MM.1S (cell line): ENCODE measurements around the gene ANKS1B.

ENCODE experiments used
- DNase-seq: peaks from one replicate; pipeline ENCODE4 v3.0.0-alpha.2; 2015
- H2AFZ ChIP-seq: fragments of 300-600 bp; sonication (generic); 2 replicates; pipeline ENCODE4 v1.6.0; 2016; ENCODE audit warnings: antibody characterized with exemption, low read length
- H3F3A ChIP-seq: fragments of 300-600 bp; sonication (generic); 2 replicates; pipeline ENCODE4 v1.6.1; 2016; ENCODE audit warnings: mild to moderate bottlenecking, antibody characterized with exemption, low read length, moderate library complexity, mixed read lengths; ENCODE audit not compliant: insufficient read depth
- H3K27ac ChIP-seq: fragments of 300-600 bp; sonication (generic); 2 replicates; pipeline ENCODE4 v1.5.1; 2016; ENCODE audit warnings: mild to moderate bottlenecking, low read length
- H3K27me3 ChIP-seq: fragments of 300-600 bp; sonication (generic); replicated peaks from 2 replicates; pipeline ENCODE4 v1.6.0; 2016; ENCODE audit warnings: low read length; ENCODE audit not compliant: insufficient read depth
- H3K36me3 ChIP-seq: fragments of 300-600 bp; sonication (generic); replicated peaks from 2 replicates; pipeline ENCODE4 v1.6.1; 2016; ENCODE audit warnings: mild to moderate bottlenecking, low read length, mixed read lengths; ENCODE audit not compliant: insufficient read depth
- H3K4me1 ChIP-seq: fragments of 300-600 bp; sonication (generic); 2 replicates; pipeline ENCODE4 v1.6.1; 2016; ENCODE audit warnings: low read length, mixed read lengths
- H3K4me2 ChIP-seq: fragments of 300-600 bp; sonication (generic); 2 replicates; pipeline ENCODE4 v1.6.0; 2016; ENCODE audit warnings: low read depth, low read length
- H3K4me3 ChIP-seq: fragments of 300-600 bp; sonication (generic); 2 replicates; pipeline ENCODE4 v1.5.1; 2016; ENCODE audit warnings: low read length, mixed read lengths
- H3K79me2 ChIP-seq: fragments of 300-600 bp; sonication (generic); 2 replicates; pipeline ENCODE4 v1.6.1; 2016; ENCODE audit warnings: mixed run types, low read length, mixed read lengths
- H3K9ac ChIP-seq: fragments of 300-600 bp; sonication (generic); 2 replicates; pipeline ENCODE4 v1.6.1; 2016; ENCODE audit warnings: low read length, mixed read lengths
- H3K9me2 ChIP-seq: fragments of 300-600 bp; sonication (generic); replicated peaks from 2 replicates; pipeline ENCODE4 v1.6.1; 2016; ENCODE audit warnings: mild to moderate bottlenecking, low read length, mixed read lengths; ENCODE audit not compliant: insufficient read depth
- H3K9me3 ChIP-seq: fragments of 300-600 bp; sonication (generic); replicated peaks from 2 replicates; pipeline ENCODE4 v1.6.1; 2016; ENCODE audit warnings: mild to moderate bottlenecking, low read length, mixed read lengths; ENCODE audit not compliant: insufficient read depth
- H4K20me1 ChIP-seq: fragments of 300-600 bp; sonication (generic); 2 replicates; pipeline ENCODE4 v1.6.1; 2016; ENCODE audit warnings: mild to moderate bottlenecking, low read length, moderate library complexity, mixed read lengths; ENCODE audit not compliant: insufficient read depth
- CTCF ChIP-seq: fragments of 300-600 bp; sonication (generic); IDR thresholded peaks from 2 replicates; pipeline ENCODE4 v1.5.1; 2016; ENCODE audit warnings: antibody characterized with exemption, low read length, mixed read lengths
- EZH2 ChIP-seq: fragments of 300-600 bp; sonication (generic); optimal IDR thresholded peaks from 2 replicates; pipeline ENCODE3; 2017; ENCODE audit warnings: low read depth, mild to moderate bottlenecking, antibody characterized with exemption, low read length, mixed read lengths
- EZH2phosphoT487 ChIP-seq: fragments of 300-600 bp; sonication (generic); IDR thresholded peaks from 2 replicates; pipeline ENCODE4 v1.6.1; 2018; ENCODE audit warnings: antibody characterized with exemption, low read length

ANKS1B gene

GRCh38 chr12:99709619-99710018 is 275.1 kb downstream of the ANKS1B start:
- no peak for TF ChIP-seq EZH2phosphoT487
- Histone ChIP-seq H3K4me1 (no peaks in the 10 kb centered on the region), H4K20me1 (no peaks in the 10 kb centered on the region)

DNA sequence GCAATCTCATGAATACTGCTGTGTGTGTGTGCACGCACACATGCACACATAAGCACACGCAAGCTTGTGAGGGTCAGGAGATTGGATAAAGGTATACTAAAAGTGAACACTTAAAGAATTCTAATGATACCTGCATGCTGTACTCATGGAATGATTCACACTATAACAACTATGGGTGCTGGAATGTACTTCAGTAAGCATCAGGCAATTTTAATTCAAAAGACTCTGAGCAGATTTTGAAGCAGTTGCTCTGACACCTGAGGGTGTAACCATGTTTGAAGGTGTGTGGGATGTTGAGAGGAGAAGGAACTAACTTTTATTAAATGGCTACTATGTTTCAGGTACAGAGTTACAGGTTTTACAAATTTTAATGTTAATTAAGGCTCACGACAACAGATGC is 275.6 kb downstream of the ANKS1B start:
- Histone ChIP-seq H4K20me1 (no peaks in the 10 kb centered on the region), H3K4me3 (no peak overlapping the region), H3K27ac (no peak overlapping the region), H3K9ac (no peak overlapping the region), H2AFZ (no peak overlapping the region), H3K36me3 (no peaks in the 10 kb centered on the region), H3K9me2 (no peaks in the 10 kb centered on the region), H3K27me3 (no peaks in the 10 kb centered on the region), H3K9me3 (no peaks in the 10 kb centered on the region), H3F3A (no peaks in the 10 kb centered on the region), H3K4me1 (no peaks in the 10 kb centered on the region), H3K79me2 (no peaks in the 10 kb centered on the region), H3K4me2 (no peak overlapping the region)
- no peak for DNase-seq
- TF ChIP-seq EZH2phosphoT487, result no peak
- no peak for TF ChIP-seq EZH2
- TF ChIP-seq CTCF, result no peak

More at GRCh38 chr12:99709619-99710018, 275.1 kb downstream of the ANKS1B start:
- Histone ChIP-seq H3K79me2 (no peaks in the 10 kb centered on the region), H3K9me2 (no peaks in the 10 kb centered on the region), H3K27ac (no peak overlapping the region), H3K9ac (no peak overlapping the region), H2AFZ (no peak overlapping the region), H3K9me3 (no peaks in the 10 kb centered on the region), H3K4me3 (no peak overlapping the region), H3F3A (no peaks in the 10 kb centered on the region), H3K4me2 (no peak overlapping the region), H3K36me3 (no peaks in the 10 kb centered on the region), H3K27me3 (no peaks in the 10 kb centered on the region)
- no peak for DNase-seq

- H3K36me3 ChIP-seq, result no peaks in the 10 kb centered on the region
- H2AFZ ChIP-seq, result no peak overlapping the region
- H3K9ac ChIP-seq, result no peak overlapping the region
- H4K20me1 ChIP-seq, result no peaks in the 10 kb centered on the region
- TF ChIP-seq CTCF, result no peak
- TF ChIP-seq EZH2, result no peak
- no peak for TF ChIP-seq EZH2phosphoT487
- H3K27ac ChIP-seq, result no peak overlapping the region
- DNase-seq, result no peak
- H3K4me2 ChIP-seq, result no peak overlapping the region
- no peaks in the 10 kb centered on the region for H3K9me3 ChIP-seq
- no peaks in the 10 kb centered on the region for H3F3A ChIP-seq
- H3K79me2 ChIP-seq, result no peaks in the 10 kb centered on the region
- no peaks in the 10 kb centered on the region for H3K4me1 ChIP-seq
- H3K9me2 ChIP-seq, result no peaks in the 10 kb centered on the region
- H3K4me3 ChIP-seq, result no peak overlapping the region
- H3K27me3 ChIP-seq, result no peaks in the 10 kb centered on the region
These were observed 276.9 kb downstream of the ANKS1B start for GRCh38 chr12:99707883-99708282.

DNA sequence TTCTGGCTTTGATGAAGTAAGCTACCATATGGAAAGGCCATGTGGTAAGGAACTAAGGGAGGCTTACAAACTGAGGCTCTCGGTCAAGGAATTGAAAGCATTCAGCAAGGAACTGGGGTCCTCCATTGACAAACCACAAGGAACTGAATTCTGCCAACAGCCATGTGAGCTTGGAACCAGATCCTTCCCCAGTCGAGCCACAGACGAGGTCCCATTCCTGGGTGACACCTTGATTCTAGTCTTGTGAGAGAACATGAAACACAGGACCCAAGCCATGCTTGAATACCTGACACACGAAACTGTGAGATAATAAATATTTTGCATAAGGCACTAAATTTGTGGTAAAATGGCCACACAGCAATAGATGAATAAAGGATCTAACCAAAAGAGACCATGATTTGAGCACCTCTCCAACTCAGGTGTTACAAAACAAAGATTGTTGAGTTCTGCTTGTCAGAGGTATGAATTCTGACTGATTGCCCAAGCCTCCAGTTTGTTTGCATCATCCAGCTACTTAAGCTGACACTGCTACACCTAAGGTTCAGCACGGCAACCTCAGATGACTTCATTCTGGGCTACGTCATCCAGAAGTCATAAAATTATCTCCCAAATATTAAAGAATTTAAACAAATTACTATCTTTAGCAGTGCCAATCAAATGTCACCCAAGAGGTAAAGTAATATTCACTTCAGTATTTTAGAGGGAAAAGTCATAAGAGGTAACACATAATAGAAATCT is 277.8 kb downstream of the ANKS1B start:
- Histone ChIP-seq H3K27ac (no peak overlapping the region), H2AFZ (no peak overlapping the region), H3K4me3 (no peak overlapping the region), H3K36me3 (no peaks in the 10 kb centered on the region), H3K4me2 (no peak overlapping the region), H3F3A (no peaks in the 10 kb centered on the region), H4K20me1 (no peaks in the 10 kb centered on the region), H3K4me1 (no peaks in the 10 kb centered on the region), H3K27me3 (no peaks in the 10 kb centered on the region), H3K79me2 (no peaks in the 10 kb centered on the region), H3K9me3 (no peaks in the 10 kb centered on the region), H3K9me2 (no peaks in the 10 kb centered on the region), H3K9ac (no peak overlapping the region)
- no peak for DNase-seq
- TF ChIP-seq EZH2 (no peak), EZH2phosphoT487 (no peak), CTCF (no peak)
